H1 (cell line): Measurements from ENCODE around the gene NPY2R. TPM values are rescaled to one million over a fixed set of nuclear protein-coding genes. Genes with fewer than 3 reads are reported as not detected.
A peak's percentile ranks its signal among the peaks of the same experiment; 100 is the strongest.

Source experiments
- CHD7 ChIP-seq: fragments of 300-600 bp; sonication (generic); IDR thresholded peaks from 2 replicates; pipeline ENCODE4 v1.7.1; 2012; ENCODE audit warnings: low read length, moderate library complexity, mild to moderate bottlenecking, inconsistent platforms; ENCODE audit not compliant: insufficient replicate concordance
- NANOG ChIP-seq: IDR thresholded peaks from 2 replicates; pipeline ENCODE4 v1.6.1; 2011; ENCODE audit warnings: low read length, low read depth, mild to moderate bottlenecking, inconsistent platforms; ENCODE audit not compliant: insufficient read depth, poor library complexity, severe bottlenecking
- RAD21 ChIP-seq, 2 experiments: IDR thresholded peaks in 1 of 2; conservative IDR thresholded peaks in 1 of 2; 2 replicates each; pipeline ENCODE4 v1.6.1; 2011; ENCODE audit warnings: low read depth in 2 of 2, low read length in 2 of 2, improper control_type of control experiment in 1 of 2, inconsistent platforms in 1 of 2, mild to moderate bottlenecking in 1 of 2, moderate library complexity in 1 of 2
- TEAD4 ChIP-seq: IDR thresholded peaks from 2 replicates; pipeline ENCODE4 v1.6.1; 2012; ENCODE audit warnings: low read depth, low read length, inconsistent platforms, mixed read lengths
- polyA plus RNA-seq, 7 experiments: library from polyadenylated mRNA; depleted of rRNA in 3 of 7; stranded (reverse) in 5 of 7; unstranded in 2 of 7; fragments of >200 nt in 5 of 7; fragments of 200-250 nt in 2 of 7; gene quantifications; 1 replicate in 5 of 7; 2 replicates in 1 of 7; 4 replicates in 1 of 7; pipeline versions ENCODE4 v1.2.1 to v1.2.3, GENCODE V29; 2011 to 2013; ENCODE audit warnings: missing spikeins in 2 of 7, mixed read lengths in 2 of 7
- total RNA-seq: library from RNA; stranded (reverse); fragmentation: NEBNext Ultra II Directional; extraction: Animal tissue kit (Norgen Biotek cat#: 25700); gene quantifications from 2 replicates; pipeline ENCODE4 v1.2.1, GENCODE V29; 2021

Gene NPY2R
- total and polyA plus RNA-seq, 2 of the 8 experiments (the other 6 are each of a cell fraction or from before 2014, with no cell fraction given) = 0.09 to 0.41 TPM

DNA sequence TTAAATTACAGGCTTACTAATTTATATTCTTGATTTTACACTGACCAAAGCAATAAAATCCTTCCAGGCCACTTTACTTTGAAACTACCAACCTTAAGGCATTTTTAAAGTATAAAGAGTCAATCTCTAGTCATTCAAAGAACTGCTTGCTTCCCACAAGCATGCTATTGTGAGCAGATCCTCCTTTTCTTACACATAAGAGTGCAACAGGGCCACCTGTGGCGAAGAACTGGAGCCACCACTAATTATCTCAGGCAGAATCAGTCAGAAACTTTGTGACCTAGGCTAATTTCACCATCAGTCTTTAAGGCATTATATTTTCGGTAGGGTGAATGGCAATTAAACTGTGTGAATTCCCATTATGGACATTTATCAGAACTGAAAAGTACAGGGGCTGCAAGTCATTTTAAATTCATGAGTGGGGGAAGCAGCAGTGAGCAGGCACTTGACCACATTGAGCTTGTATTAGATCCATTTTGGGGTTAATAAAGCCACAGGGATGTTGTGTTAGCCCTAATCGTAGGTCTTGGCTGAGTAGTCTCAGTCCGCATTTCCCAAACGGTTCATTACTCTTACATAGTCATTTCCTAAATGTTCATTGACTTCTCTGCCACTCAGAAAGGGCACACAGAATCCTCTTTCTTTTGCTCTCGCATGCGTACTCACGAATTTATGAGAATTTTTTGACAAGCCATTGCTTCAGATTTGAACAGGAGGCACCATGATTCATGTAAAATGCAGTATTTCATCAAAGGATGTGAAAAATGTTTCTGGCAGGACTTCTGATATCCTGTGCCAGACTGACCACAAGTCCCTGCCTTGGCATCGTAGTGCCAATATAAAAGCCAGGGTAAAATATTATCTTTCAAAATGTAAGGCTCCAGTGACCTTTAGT is 39.8 kb downstream of the NPY2R start (continued):
- TF ChIP-seq CHD7 (peak; percentile 79), NANOG (peak; percentile 76), RAD21 (IDR thresholded peaks at IDR 0.05 in 1 of 2, conservative IDR thresholded peaks at IDR 0.05 in 1 of 2; ENCODE audit: low read depth in 2 of 2, low read length in 2 of 2) (peak; percentile 11 to 26; a peak in 3 of 4 replicates), TEAD4 (no peak)
